SK-N-MC (cell line): ENCODE data around the gene OPA3.
A peak's percentile ranks its signal among the peaks of the same experiment; 100 is the strongest.

Experiments used
- DNase-seq: peaks from one replicate; pipeline ENCODE4 v3.0.0-alpha.2; 2011; ENCODE audit warnings: low read depth, low spot score
- H3K27ac ChIP-seq: fragments of 200-600 bp; sonication (generic); 2 replicates; pipeline ENCODE4 v1.5.1; 2016; ENCODE audit warnings: mixed run types
- H3K36me3 ChIP-seq: fragments of 200-600 bp; sonication (generic); 2 replicates; pipeline ENCODE4 v1.6.1; 2017; ENCODE audit warnings: antibody characterized with exemption, low read length, mixed read lengths; ENCODE audit not compliant: insufficient read depth
- H3K4me3 ChIP-seq: fragments of 200-600 bp; sonication (generic); 2 replicates; pipeline ENCODE4 v1.5.1; 2016
- H3K9ac ChIP-seq: fragments of 200-600 bp; sonication (generic); 2 replicates; pipeline ENCODE4 v1.8.0; 2017; ENCODE audit warnings: mixed run types, mixed read lengths; ENCODE audit not compliant: insufficient read length
- H3K9me3 ChIP-seq: fragments of 200-600 bp; sonication (generic); 2 replicates; pipeline ENCODE4 v1.6.1; 2017; ENCODE audit warnings: low read depth, mild to moderate bottlenecking, antibody characterized with exemption, low read length, moderate library complexity, mixed read lengths
- EZH2 ChIP-seq: fragments of 200-600 bp; sonication (generic); IDR thresholded peaks from one replicate; pipeline ENCODE4 v1.6.1; 2017; ENCODE audit warnings: antibody characterized with exemption
- FOXP2 ChIP-seq: optimal IDR thresholded peaks from 2 replicates; pipeline ENCODE3; 2011; ENCODE audit warnings: mild to moderate bottlenecking, moderate library complexity; ENCODE audit not compliant: insufficient read depth; ENCODE audit errors: extremely low read length, control extremely low read depth
- POLR2AphosphoS5 ChIP-seq: IDR thresholded peaks from 2 replicates; pipeline ENCODE4 v1.6.1; 2012; ENCODE audit warnings: mild to moderate bottlenecking, low read depth, low read length, borderline replicate concordance

OPA3 gene

GRCh38 chr19:45503909-45504308, 80.7 kb downstream of the OPA3 start:
- H3K9ac ChIP-seq = no peak overlapping the region
- H3K9me3 ChIP-seq = no peaks in the 10 kb centered on the region
- H3K27ac ChIP-seq = no peak overlapping the region
- TF ChIP-seq POLR2AphosphoS5 (no peak), FOXP2 (no peak), EZH2 (no peak)
- DNase-seq = no peak
- no peaks in the 10 kb centered on the region for H3K36me3 ChIP-seq
- H3K4me3 ChIP-seq = no peak overlapping the region

GRCh38 chr19:45502111-45502510, 82.5 kb downstream of the OPA3 start:
- Histone ChIP-seq H3K9ac (no peak overlapping the region), H3K27ac (no peak overlapping the region), H3K4me3 (no peak overlapping the region), H3K36me3 (no peaks in the 10 kb centered on the region), H3K9me3 (no peaks in the 10 kb centered on the region)
- DNase-seq = no peak
- TF ChIP-seq FOXP2 = no peak
- TF ChIP-seq POLR2AphosphoS5 = no peak
- no peak for TF ChIP-seq EZH2

- Histone ChIP-seq H3K4me3 (no peak overlapping the region), H3K9ac (no peak overlapping the region), H3K9me3 (no peaks in the 10 kb centered on the region), H3K27ac (no peak overlapping the region), H3K36me3 (no peaks in the 10 kb centered on the region)
- no peak for TF ChIP-seq POLR2AphosphoS5
- TF ChIP-seq FOXP2 = no peak
- no peak for TF ChIP-seq EZH2
- no peak for DNase-seq
Measured at GRCh38 chr19:45501730-45502014, 82.9 kb downstream of the OPA3 start.

GRCh38 chr19:45500918-45501729, 83.5 kb downstream of the OPA3 start:
- H3K27ac ChIP-seq = no peak overlapping the region

GRCh38 chr19:45499196-45500180, 85.1 kb downstream of the OPA3 start:
- Histone ChIP-seq H3K9me3 (no peaks in the 10 kb centered on the region), H3K9ac (no peak overlapping the region), H3K36me3 (no peaks in the 10 kb centered on the region), H3K4me3 (peak overlapping the region; percentile 72), H3K27ac (no peak overlapping the region)
- DNase-seq = peak; percentile 50
- no peak for TF ChIP-seq FOXP2
- no peak for TF ChIP-seq POLR2AphosphoS5
- TF ChIP-seq EZH2 = no peak

More at GRCh38 chr19:45500918-45501729, 83.5 kb downstream of the OPA3 start:
- Histone ChIP-seq H3K9me3 (no peaks in the 10 kb centered on the region), H3K36me3 (no peaks in the 10 kb centered on the region), H3K9ac (no peak overlapping the region), H3K4me3 (no peak overlapping the region)
- no peak for DNase-seq
- no peak for TF ChIP-seq POLR2AphosphoS5
- TF ChIP-seq FOXP2 = no peak
- TF ChIP-seq EZH2 = no peak

GRCh38 chr19:45498411-45499195, 86.0 kb downstream of the OPA3 start, which contains the start of gene PPM1N:
Gene PPM1N (plus strand): TSS chr19:45498443. CDS start chr19:45498473, 30 bp downstream.
- H3K27ac ChIP-seq = no peak within 1 kb of the TSS
- H3K4me3 ChIP-seq = peak within 1 kb of the TSS; percentile 80
- TF ChIP-seq POLR2AphosphoS5 (no peak), EZH2 (no peak), FOXP2 (no peak)
- H3K9ac ChIP-seq = peak within 1 kb of the TSS; percentile 29
- H3K9me3 ChIP-seq = no peaks in the 10 kb centered on the region
- H3K36me3 ChIP-seq = no peaks in the 10 kb centered on the region
- no peak for DNase-seq

- Histone ChIP-seq H3K4me3 (no peak overlapping the region), H3K9ac (no peak overlapping the region)
Measured at GRCh38 chr19:45497791-45498190, 86.8 kb downstream of the OPA3 start.

More at GRCh38 chr19:45497791-45498190, 86.8 kb downstream of the OPA3 start:
- H3K9me3 ChIP-seq = no peaks in the 10 kb centered on the region
- TF ChIP-seq FOXP2 = no peak
- no peak for TF ChIP-seq POLR2AphosphoS5
- TF ChIP-seq EZH2 = no peak
- H3K36me3 ChIP-seq = no peaks in the 10 kb centered on the region
- no peak for DNase-seq
- no peak overlapping the region for H3K27ac ChIP-seq
